GM20431 (cell line): ENCODE measurements around the gene SDK2.

Experiments
- in situ Hi-C: fragments of 300-500 bp; cut with MseI, MboI; formaldehyde crosslinking; loops from one replicate; pipeline ENCODE4 v1.15.0; 2020; ENCODE audit warnings: low sequenced_read_pairs; ENCODE audit not compliant: unreplicated experiment

Gene SDK2

DNA sequence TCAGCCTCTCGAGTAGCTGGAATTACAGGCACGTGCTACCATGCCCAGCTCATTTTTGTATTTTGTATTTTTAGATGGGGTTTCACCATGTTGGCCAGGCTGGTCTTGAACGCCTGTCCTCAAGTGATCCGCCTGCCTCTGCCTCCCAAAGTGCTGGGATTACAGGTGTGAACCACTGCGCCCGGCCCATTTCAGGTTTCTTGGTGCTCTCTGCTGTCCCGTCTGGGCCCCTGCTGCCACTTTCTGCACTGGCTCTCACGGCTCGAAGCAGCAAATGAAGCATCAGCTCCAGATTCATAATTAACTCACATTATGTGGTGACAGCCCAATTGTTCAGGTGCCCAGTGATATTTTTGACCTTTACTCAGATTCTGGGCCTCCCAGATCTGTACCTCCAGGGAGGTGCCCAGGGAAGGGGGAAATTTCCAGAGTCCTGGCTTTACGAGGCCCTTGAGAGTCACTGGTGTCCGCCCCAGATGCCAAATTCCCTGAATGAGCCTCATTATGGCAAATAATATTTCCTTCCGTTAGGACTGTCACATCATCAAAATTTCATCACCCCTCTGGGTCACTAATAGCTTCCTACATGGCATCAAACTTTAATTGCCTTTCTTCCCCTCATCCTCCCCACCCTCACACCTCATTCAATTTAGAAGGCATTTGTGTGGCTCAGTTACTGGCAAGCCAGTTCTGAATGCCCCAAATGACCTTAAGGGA lies 9.0 kb downstream of the SDK2 start:
- in situ Hi-C loops, result no loop called here

DNA sequence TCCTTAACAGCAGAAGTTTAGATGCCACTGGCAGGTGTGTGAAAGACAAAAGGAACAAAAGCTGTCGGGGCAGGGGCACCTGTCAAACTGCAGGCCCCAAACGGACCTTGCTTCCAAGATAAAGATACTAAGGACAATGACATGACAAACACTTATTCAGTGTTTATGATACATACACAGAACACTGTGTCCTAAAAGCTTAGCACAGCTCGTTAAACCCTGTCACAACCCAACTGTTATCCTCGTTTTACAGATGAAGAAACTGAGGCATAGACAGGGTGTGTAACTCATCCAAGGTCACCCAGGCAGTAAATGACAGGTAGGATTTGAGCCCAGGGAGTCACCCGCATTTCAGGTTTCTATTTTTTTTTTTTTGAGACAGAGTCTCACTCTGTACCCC lies 9.6 kb downstream of the SDK2 start:
- in situ Hi-C loops, result no loop called here

DNA sequence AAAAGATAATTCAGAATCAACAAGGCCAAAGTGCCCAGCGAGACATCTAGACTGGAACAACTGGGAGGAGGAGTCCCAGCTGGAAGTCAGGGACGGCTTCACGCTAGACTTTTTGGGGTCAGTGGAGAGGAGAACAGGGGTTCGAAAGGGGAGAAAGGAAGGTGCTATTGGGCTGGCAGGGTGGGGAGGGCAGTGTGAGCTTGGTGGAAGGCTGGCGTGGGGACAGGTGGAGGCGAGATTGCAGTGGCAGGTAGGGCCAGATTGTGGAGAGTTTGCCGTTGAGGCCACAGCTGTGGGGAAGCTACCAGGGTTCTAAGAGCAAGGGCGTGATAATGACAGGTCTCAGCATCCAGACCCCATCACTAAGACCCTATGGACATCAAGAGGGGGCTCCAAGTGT lies 10.5 kb downstream of the SDK2 start:
- in situ Hi-C loops, result no loop called here

DNA sequence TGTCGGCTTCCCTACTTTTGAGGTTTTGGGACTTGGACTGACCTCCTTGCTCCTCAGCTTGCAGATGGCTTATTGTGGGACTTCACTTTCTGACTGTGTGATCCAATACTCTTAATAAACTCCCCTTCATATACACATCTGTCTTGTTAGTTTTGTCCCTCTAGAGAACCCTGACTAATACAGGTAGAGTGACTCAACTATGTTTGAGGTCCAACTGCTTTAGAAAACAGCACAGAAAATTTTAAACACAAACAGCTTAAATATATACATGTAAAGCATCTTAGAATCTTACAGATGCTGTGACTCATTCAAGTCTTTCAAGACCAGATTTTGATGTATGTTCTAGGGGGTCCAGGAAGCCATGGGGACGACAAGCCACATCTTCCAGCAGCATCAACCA lies 11.7 kb downstream of the SDK2 start:
- in situ Hi-C loops, result no loop called here

DNA sequence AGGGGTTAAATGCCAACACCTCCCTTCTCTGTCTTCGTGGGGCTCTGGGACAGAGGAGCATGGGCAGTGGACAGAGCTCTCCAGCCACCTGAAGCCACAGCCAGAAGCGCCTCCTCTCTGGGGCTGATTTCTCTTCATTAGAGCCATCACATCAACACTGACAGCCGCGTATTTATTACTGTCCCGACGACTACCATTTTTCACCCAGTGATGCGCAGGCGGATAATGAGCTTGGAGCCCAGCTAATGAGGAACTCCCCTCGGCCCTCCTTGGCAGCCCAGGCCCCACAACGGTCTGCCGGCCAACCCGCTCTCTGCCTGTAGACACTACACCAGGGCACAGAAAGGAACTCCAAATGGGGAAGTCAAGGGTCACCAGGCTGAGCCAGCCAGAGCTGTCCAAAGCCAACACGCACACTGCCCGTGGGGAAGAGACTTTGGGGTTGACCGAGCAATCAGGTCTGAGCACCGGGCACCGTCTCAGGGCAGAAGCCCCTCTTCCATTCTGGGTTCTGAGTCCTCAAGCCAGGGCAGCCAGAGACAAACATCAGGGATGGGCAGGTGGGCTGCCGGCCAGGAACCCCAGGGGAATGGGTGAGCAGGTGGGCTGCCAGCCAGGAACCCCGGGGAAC lies 13.2 kb downstream of the SDK2 start:
- in situ Hi-C loops, result no loop called here

DNA sequence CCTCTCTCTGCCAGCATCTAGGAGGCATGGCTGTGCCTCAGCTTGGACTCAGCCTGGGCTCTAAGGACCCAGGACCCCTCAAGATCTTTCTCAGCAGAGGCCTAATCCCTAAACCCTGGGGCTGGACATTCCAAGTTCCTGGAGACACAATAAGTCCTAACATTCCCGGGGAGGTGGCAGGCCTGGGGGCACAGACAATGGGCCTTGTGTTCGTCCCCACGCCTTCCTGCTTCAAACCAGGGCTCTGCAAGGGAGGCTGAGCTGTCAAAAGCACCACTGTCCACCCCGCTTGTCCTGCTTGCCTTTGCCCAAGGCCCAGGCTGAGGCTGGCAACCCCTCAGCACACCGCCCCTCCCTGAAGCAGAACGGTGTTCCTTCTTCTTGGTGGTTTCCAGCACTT lies 13.7 kb downstream of the SDK2 start:
- in situ Hi-C loops, result no loop called here

DNA sequence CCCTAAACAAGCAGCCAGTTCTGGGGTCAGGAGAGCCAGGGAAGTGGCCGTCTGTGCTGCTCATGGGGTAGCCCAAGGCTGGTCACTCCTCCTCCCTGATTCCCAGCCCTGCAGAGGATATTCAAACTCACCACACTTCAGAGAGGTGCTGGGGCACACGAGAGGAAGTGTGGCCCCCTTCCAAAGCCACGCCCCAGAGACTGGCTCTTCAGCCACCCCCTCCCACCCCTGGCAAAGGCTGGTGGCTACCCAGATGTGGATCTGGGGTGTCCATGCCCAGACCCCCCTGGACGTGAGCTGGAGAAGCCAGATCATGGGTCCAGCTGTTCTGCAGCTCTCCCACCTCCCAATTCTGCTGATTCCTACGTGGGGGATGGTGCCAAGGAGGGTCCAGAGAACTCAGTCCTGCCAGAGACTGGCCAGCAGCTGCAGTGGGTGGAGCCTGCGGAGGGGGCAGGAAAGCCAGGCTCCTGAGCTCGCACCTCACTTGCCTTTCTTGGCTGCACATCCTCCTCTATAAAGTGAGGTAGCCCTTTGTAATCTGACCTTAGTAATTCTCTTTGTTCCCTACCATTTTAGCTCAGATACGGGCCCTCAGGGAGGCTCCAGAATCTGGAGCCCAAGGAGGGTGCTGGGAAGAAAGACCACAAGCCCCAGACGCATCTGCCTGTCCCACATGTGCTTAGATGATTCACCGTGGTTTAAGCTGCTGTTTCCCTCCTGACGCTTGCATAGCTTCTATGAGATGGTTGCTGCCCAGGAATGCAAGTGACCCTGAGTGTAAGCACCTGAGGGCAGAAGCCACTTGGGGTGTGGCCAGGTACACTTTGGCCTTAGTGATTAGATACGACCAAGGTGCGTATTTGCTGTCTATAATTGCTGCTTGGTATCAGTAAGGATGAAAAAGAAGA lies 15.3 kb downstream of the SDK2 start:
- in situ Hi-C loops, result no loop called here

DNA sequence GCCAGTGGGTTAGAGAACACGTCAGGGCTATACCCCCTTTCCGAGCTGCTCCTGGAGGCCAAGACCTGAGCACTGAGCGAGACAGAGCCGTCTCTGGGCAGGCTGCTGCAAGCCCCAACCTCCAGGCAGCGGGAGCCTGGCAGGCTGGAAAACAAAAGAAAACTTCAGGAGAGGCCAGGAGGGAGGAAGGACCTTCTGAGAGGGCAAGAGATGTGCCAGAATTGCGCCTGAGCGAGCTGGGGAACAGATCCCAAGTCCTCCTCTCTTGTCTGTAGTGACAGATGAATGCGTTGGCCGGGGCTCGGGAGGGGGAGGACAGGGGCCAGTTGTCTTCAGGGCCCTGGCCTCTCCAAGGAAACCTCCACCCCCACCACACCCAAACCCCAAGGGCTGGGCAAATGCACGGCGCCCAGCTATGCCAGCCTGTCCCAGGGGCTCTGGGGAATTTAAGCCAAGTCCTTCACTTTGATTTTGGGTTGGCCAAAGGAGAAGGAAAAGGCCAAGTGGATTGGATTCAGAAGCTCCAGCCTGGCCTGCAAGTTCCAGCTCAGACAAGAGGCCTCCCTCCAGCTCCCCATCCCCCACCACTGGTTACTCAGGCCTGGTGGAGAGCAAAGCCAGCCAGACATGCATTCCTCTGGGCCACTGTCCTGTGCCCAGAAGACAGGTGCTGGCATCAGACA lies 18.1 kb downstream of the SDK2 start:
- in situ Hi-C loops, result no loop called here

DNA sequence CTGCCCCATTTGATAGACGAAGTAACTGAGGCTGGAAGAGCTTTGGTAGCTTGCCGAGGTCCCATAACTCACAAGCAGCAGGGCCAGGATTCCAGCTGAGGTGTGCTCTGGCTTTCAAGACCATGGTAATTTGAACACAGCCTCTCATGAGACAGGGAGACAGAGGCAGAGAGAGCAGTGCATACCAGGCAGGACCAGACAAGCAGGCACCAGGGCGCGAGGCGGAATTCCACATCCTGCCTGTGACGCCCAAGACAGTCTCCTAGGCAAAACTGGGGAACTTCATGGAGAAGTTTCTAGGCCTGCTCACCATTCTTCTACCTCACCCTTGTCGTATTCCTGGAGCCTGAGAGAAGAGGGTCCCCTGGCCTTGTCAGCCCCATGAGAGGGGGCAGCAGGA lies 19.2 kb downstream of the SDK2 start:
- in situ Hi-C loops, result no loop called here

DNA sequence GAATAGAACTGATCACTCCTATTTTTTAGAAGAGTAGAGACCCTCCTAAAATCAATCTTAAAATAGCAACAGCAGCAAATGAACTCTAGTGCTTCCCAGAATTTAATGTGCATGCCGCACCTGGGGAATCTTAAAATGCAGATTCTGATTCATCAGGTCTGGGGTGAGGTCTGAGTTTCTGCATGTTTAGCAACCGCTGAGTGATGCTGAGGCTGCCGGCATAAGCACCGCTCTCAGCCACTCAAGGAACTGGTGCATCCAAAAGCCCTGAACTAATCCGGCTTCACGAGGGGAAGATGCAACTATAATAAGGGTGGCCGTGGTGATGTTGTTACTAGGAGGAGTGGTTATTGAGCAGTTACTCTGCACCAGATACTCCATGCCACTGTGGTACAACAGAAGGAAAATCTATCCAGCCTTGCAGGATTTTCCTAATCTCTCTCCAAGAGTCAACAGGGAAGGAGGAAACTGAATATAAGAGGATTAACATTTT lies 19.7 kb downstream of the SDK2 start:
- in situ Hi-C loops, result no loop called here

DNA sequence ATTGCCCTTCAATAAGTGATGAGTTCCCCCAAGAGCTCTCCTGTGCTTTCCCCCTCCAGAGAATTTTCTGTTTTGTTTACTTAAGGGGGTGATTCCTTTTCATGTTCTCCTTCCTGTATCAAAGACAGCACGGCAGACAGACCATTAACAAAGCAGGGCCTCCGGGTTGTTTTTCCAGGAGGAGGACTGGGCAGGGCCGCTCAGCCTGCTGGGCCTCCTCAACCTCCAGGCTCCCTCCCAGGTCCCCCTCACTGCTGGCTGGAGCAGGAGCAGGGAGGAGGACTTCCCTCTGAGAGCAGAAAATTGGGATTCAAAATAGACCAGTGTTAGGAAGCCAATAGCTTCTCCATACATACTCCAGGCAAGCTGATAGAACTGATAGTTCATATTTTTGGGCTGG lies 20.4 kb downstream of the SDK2 start:
- in situ Hi-C loops, result no loop called here

DNA sequence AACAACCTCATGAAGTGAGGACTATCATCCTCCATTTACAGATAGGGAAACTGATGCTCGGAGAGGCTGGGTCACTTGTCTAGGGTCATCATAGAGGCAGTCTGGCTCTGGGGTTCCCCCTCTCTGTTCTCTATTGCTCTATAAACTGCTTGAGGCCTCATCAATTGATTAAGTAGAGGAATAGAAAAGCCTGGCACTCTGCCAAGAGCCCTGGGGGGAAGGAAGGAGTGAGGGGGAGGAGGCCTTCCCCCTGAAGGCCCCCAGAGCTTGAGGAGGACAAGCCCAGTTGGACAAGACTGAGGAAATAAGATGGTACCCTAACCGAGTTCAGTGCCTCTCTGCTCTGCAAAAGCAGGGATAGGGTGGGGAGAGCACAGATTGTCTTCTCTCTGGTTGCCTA lies 21.0 kb downstream of the SDK2 start:
- in situ Hi-C loops, result no loop called here

DNA sequence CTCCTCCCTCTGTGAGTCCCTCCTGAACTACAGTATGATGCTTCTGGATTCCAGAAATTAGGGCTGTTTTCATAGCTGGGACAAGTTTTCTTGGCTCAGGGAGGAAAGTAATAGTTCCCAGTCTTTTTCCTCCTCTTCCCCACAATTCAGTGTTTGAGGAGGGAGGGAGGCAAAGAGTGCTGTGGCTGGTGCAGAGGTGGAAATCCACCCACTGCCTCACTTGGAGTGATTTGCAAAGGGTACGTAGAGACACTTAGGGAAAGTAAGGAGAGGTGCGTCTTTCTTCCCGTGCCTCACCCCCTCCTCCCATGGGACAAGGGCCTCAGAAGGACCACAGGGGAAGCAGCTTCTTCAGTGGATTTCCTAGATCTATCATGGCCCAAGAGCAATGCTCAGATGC lies 21.9 kb downstream of the SDK2 start:
- in situ Hi-C loops, result no loop called here

DNA sequence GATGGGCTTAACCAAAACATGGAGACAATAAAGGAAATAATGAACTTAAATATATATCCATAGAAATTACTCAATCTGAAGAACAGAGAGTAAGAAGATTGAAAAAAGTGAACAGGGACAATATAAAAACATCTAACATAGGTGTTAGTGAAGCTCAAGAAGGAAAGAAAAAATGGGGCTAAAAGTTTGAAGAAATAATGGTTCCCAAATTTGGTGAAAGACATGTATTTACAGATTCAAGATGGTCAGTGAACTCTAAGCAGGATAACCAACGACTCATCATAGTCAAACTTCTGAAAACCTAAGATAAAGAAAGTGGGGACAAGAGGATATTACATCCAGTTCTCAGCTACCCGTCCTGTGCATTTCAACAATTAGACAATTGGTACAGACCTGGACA lies 22.6 kb downstream of the SDK2 start:
- in situ Hi-C loops, result no loop called here

DNA sequence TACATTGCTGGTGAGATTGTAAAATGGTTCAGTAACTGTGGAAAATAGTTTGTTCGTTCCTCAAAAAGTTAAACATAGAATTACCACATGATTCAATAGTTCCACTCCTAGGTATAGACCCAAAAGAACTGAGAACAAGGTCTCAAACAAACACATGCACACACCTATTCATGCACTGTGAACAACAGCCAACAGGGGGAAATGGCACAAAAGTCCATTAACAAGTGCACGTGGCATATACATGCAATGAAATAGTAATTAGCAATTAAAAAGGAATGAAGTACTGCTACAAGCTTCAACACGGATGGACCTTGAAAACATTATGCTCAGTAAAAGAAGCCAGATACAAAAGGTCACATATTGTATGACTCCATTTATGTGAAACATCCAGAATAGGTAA lies 23.8 kb downstream of the SDK2 start:
- in situ Hi-C loops, result no loop called here

DNA sequence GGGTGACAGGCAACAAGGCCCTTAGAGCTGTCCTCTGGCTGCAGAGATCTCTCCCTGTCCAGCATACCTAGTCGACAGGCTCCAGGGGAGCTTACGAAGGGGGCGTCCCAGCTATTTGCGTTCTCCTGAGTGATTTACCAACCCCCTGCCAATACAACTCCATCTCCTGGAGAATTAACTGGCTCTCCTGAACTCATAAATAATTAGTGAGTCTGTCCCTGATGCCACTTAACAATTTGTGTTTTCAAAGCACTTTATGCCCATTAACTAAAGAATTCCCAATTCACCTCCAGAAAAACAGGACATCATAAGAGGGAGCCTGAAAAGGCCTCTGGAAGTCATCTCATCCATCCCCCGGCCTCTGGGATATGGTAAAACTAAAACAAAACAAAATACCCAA lies 26.7 kb downstream of the SDK2 start:
- in situ Hi-C loops, result no loop called here

DNA sequence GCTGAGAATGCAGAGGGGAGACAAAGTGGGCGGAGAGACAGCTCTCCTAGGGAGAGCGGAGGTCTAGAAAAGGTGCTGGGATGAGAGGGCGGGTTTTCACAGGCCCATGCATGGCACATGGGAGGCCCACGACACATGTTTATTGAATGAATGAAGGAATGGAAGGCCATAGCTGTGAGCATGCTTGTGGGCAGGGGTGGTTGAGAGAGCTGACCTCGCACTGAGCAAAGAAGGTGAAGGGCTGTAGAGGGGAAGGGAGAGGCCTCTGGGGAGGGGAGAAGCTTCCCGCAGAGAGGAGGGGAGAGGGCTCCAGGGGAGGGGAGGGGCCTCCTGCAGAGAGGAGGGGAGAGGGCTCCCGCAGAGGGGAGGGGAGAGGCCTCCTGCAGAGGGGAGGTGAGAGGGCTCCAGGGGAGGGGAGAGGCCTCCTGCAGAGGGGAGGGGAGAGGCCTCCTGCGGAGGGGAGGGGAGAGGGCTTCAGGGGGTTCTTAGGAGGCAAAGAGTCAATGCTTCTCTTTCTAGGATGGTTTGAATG lies 27.3 kb downstream of the SDK2 start:
- in situ Hi-C loops, result no loop called here

DNA sequence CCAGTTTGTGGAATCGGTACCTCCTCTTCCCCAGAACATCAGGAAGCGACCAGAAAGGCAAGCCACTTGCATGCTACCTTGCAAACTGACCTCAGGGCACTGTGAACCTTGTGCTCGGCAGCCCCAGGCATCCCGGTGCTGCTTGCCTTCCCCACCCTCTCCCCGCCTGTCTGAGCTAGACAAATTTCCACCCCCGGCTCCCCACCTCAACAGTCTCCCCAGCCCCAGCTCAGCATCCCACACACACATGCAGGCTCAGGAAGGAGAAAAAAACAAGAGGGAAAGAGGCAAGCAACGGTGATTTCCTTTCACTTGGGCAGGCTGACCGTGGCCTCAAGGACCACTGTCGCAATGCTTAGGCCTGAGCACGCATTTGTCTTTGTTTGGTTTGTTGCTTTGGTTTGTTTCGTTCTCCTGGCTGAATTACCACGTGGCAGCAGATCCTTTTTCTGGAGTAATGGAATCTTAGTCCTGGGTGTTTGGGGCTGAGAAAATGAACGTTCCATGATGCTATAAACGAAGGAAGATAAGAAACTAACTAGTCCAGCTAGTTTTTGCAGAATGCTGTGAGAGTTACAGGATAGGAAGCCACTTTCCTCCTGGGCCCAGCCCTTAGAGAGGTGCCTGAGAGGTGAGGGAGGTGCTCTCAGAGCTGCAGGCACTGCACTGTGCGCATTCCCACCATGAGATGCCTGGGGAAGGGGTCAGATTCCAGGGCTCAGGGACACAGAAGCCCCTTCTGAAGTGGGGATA lies 27.9 kb downstream of the SDK2 start:
- in situ Hi-C loops, result no loop called here

DNA sequence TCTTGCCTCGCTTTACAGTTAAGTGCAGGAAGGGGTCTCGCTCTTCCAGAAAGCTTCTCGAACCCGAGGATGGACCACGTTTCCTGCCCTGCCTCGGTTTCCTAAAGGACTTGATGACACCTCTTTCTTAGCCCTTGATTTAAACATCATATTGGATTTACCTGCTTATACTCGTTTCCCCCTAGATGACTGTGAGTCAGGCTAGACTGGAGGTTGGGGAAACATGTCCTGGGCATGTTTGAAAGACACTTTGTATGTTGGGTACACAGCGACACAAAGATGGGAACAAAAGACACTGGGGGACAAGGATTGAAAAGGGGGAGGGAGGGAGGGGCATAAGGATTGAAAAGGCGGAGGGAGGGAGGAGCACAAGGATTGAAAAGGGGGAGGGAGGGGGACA lies 30.0 kb downstream of the SDK2 start:
- in situ Hi-C loops, result no loop called here
